Muscle of back (tissue), 11 donors: ENCODE results near the gene KIAA1217. TPM values are rescaled to one million over a fixed set of nuclear protein-coding genes. Genes with fewer than 3 reads are reported as not detected.

Experiments used
- DNase-seq, 3 donors: peaks; one replicate each; pipeline versions ENCODE4 v3.0.0 to v3.0.0-alpha.2; 2013
- polyA plus RNA-seq, 10 donors: library from polyadenylated mRNA; unstranded; fragments of 120-200 nt; gene quantifications; one replicate each; pipeline ENCODE4 v1.2.1, GENCODE V29; 2013; ENCODE audit not compliant: insufficient read length in 10 of 10

KIAA1217 gene
- polyA plus RNA-seq, 10 donors = 23.7 to 44.9 (median 31.2) TPM

DNA sequence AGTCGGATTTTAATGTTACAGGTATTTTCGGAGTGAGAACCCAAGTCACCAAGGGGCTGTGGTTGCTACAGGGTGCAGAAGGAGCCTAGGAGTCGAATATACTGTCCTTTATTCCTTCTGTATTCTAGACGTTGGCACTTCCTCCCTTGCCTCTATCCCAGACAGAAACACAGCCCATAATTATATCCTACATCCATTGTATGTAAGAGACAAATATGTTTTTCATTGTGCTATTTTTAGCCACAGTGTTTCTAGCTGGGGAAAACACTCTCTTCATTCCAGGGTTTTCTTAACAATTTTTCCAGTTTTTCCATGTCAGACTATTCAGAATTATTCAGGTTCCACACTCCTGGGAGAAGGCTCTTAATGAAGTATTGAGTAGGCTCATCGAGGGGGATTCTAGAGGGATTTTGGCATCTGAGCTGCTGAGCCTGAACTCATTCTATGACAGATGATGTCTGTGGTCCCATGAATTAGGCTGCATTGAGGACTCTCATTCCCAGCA is 32.6 kb downstream of the KIAA1217 start:
- DNase-seq = peak in 2 of 3 donors; percentile 21 to 67

DNA sequence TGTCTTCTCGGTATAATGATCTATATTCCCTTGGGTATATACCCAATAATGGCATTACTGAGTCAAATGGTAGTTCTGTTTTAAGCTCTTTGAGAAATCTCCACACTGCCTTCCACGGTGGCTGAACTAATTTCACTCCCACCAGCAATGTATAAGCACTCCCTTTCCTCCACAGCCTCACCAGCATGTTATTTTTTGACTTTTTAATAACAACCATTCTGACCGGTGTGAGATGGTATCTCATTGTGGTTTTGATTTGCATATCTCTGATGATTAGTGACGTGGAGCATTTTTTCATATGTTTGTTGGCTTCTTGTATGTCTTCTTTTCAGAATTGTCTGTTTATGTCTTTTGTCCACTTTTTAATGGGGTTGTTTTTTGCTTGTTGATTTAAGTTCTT is 33.6 kb downstream of the KIAA1217 start:
- no peak for DNase-seq

DNA sequence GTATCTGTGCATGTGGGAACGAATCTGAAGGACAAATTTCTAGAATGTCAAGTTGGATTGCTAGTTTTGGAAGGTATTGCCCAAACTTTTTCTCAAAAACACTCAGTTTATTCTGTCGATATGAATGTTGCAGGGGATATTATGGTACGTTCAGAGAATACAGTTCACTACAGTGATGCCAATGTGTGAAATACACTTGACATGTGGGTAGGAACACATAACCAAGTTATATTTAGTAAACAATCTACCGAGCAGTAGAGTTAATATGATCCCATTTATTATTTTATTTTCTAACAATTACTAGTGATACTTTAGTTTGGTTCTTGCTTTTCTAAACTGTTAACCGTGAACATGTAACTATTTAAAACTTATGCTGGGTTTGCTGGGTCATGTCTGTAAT is 37.4 kb downstream of the KIAA1217 start:
- DNase-seq = no peak

DNA sequence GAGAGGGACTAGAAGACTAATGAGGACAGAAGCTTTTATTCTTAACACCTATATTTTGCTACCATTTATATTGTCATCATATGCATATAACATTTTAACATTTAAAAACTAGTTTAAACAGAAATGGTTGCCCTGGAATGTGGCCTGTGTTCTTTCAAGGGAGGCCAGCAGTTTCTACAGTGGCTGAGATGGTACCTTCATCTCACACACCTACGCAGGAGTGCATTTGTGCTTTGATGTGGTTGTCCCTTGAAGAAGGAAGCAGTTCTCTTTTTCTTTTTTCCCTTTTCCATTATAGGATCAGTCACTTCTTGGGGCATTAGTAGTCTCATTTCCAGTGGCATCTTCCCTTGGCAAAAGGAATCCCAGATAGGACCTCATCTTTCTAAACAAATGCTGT is 38.9 kb downstream of the KIAA1217 start:
- DNase-seq = no peak

DNA sequence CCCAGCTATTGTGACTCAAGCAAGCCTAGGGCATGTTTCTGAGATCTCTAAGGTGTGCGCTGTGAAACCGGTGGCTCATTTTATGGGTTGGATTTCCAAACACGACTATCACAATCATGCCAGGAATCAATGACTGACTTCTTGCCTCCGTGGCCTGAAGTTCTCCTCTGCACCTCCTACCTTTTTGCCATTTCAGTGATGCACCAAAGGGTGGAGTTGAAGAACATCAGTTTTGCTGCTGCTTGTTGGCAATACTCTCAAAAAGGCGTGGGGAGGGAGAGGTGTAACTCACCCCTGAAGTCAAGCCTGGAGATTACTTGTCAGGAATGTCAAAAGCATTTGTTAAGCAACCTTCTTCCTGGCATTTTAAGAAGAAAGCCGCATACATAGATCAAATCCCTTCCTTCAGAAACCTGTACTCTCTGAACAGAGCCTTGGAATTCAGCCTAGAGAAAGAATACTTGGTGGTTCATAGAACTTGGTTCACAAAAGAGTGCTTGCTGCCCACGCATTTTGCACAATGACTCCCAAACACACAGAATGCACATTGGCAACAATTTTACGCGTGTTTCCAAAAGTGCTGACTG is 41.0 kb downstream of the KIAA1217 start:
- peak in 1 of 3 donors; percentile 23 for DNase-seq

DNA sequence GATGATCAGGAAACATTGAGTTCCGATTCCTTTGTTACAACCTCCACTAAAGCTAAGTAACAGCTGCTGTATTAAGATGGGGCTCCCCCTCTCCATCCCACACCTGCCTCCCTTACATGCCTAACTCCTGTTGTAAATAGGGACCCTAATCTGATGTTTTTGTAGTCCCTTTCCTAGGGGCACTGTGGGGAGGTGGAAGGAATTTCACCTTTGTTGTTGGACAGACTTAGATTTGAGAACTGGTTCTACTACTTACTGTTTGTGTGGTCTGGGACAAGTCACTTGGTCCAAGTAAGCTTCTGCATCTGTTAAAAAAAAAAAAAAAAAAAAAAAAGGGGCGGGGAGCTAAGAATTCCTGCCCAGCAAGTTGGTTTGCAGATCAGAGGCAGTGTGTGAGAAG is 42.6 kb downstream of the KIAA1217 start:
- DNase-seq = no peak

DNA sequence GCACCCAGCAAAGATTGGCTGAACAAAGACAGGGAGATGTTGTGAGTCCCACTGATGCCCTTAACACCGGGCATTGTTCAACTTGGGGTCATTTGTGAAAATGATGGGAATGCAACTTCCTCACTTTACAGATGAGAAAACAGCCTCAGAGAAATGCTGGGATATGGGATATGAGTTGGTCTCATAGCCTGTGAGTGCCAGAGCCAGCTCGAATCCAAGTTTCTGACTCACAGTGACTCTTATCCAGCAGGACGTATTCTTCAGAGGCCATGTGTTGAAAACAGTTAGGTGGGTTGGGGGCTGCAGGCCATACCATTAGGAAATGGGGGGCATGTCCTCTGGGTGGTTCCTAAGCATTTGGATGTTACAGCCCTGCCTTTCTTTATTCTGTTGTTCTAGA is 45.2 kb downstream of the KIAA1217 start:
- peak in 1 of 3 donors; percentile 29 for DNase-seq

DNA sequence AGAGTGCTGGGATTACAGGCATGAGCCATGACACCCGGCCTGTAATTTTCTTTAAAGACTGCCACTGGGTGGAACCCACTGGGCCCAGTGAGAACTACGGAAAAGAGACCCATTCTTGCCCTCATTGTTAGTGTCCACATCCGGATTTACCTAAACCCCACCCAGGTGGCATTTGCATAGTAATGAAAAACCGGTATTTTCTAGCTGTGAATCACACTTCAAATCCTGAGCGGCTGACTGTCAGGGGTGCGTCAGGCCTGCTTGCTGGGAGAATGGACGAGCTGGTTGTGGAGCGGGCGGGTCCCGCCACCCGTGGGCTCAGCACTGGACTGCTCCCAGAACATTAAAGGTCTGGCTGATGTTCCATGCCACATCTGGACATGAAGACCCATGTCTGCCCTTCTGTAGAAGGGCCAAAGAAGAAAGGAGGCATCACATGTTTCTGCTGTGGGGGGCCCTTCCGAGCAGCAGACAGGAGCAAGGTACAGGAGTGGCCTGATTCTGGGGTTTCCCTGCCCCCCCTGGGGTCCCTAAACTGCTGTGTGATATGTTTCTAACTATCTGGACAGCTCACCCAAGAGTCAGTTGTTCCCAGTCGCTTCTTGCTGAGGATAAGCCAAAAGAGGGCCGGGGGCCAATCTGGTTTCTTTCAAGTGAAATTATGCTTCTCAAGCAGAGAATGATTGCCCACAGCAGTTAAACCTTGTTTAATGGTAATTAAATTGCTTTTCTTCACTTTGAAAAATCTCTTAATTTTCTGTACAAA is 46.4 kb downstream of the KIAA1217 start:
- DNase-seq = peak in 1 of 3 donors; percentile 37

DNA sequence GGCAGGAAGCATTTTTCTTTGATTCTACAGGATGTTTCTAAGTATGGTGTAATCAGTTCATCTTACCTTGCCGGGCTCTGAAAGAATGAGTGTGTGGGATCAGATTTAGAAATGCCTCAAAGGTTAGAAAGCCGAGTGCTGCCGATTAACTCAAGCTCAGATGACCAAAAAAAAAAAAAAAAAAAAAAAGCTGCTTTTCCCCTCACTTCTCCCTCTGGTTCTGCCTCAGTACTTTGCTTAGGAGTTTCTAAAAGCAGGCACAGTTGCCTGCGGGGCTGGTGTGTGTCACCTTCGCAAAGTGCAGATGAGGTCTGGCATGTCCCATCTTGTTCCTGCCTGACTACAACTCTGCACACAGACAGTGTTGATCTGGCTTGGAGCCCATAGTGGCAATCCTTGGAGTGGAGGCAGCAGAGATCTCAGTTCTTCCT is 47.0 kb downstream of the KIAA1217 start:
- DNase-seq = peak in 2 of 3 donors; percentile 16 to 42

DNA sequence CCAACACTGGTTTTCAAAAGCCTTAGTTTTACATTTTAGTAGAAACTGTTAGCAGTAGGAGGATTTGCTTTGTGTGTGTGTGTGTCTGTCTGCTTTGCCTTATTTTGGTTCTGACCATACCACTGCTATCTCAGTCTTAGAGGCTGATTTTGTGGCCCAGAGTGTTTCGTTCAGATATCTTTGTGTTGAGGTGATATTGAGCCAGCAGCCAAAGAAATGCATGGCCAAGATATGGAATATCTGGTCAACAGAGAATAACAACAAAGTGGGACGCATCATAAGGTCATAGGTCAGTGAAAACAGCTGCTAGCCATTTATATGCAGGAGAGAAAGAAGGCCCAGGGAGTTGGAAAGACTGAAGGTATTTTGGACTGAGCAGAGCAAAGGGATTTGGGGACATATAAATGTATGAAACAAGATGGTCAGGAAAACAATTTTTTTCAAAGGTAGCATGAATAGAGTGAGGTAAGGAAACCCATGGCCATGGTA is 47.7 kb downstream of the KIAA1217 start:
- DNase-seq = peak in 1 of 3 donors; percentile 49

DNA sequence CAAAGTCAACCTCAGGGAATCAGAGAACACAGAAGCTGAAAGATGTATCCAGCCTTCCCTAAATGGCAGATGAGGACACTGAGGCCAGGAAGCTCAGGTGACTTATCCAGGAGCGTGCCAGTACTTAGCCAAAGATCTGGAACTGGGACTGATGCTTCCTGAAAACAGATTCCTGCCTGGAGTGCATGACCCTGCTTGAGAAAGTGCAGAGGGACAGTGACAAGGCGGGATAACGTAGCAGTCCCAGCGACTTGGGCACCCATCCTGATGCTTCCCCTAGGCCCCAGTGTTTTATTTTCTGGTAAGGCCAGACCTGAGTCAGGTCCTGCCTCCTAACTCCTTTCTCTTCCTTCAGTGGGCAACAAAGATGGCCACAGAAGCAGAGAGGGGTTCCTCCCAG is 48.6 kb downstream of the KIAA1217 start:
- DNase-seq = no peak

DNA sequence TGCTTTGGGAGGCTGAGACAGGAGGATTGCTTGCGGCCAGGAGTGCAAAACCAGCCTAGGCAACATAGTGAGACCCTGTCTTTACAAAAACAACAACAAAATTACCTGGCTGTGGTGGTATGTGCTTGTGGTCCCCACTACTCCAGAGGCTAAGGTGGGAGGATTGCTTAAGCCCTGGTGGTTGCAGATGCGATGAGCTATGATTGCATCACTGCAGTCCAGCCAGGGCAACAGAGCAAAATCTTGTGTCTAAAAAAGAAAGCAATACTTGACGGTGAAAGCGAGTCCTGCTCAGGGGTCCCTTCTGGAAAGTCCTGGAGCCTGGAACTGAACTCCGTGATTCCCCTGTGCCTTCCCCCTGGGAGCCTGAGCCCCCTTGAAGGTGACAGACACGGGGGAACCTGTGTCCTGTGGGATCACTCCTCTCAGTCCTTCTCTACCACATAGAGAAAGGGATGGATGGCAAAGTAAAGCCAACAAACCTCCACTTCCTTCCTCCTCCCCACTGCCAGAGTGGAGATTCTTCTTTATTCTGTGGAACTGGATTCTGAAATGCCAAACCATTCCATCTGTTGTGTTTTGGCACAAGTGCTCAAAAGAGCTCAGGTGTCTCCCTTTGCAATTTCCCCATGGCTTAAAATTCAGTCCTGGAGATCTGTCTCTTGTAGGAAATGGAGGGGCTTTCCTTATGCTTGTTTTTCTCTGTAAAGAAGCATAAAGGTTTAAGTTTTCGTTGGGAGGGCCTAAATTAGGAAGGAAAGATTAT is 50.6 kb downstream of the KIAA1217 start:
- DNase-seq = no peak

DNA sequence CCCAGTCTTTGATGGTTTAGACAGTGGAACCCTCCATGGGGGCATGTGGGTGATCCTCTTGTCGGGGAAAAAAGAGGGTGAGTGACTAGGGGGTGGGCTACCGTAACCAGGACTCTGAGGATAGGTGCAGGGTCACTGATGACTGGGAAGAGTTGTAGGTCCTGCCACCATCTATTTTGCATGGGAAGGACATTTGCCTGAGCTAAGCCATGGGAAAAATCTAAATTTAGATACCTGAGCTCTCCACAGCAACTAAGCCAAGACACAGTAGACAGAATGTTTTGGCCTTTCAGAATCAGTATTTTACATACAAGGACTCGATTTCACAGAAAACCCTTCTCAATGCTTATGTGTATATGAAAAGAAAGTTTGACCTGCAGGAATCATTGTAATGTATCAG is 52.7 kb downstream of the KIAA1217 start:
- no peak for DNase-seq

DNA sequence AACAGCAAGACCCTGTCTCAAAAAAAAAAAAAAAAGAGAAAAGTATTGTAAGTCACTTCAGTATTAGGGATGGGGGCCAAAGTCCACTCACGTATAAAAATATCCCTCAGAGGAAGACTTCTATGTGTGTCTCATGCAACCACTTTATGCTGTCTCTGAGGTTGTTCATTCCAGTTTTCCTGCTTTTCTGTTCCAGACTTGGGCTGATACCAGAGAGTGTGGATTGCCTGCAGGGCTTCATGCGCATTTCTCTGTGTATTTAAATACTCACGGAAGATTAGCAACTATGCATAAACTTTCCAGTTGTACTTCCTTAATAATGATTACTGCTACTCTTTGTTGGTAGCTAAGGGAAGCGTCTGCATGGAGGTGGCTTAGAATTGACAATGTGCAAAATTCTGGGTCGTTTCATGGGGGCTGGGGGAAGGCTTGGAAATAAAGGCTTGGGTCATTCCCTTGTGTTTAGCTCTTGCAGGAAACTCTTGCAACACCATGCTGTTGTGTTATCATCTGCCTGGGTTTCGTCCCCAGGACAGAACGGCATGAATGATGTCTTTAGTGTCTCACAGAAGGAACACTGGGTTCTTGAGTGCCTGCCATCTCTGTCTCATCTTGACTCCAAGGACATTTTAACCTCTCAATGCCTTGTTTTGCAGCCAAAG is 54.1 kb downstream of the KIAA1217 start:
- peak in 1 of 3 donors; percentile 56 for DNase-seq

DNA sequence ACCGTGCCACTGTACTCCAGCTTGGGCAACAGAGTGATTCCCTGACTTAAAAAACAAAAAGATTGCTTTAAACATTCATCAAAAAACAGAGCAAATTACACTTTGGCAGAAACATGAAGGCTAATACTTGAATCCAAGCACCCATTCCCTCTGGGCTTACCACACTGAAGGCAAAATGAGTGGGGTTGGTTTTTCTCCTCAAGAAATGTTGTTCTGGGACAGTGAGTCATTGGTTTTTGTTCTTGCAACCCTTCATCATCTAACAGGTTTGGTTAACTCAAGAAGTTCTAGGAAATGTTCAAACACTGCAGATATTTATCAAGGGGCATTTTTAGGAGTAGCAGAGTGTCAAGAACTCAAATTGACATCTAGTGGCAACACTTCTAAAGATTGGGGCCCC is 60.5 kb downstream of the KIAA1217 start:
- no peak for DNase-seq

DNA sequence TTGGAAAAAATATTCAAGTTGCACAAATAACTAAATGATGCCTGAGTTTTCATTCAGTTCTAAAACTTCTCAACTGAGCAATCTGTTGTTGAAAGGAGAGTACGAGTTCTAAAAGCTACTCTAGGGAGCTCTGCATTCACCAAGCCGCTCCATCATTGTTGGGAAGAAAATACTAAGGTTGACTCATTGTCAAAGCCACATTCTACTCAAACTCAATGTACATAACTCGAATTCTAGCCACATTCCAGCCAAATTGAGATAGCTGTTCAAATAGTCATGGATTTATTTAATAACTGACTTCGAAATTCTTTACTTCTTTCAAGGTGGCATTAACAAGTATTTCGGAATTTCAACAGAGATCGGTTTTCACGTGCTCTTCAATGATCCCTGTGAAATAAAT is 63.4 kb downstream of the KIAA1217 start:
- DNase-seq = peak in 1 of 3 donors; percentile 40

DNA sequence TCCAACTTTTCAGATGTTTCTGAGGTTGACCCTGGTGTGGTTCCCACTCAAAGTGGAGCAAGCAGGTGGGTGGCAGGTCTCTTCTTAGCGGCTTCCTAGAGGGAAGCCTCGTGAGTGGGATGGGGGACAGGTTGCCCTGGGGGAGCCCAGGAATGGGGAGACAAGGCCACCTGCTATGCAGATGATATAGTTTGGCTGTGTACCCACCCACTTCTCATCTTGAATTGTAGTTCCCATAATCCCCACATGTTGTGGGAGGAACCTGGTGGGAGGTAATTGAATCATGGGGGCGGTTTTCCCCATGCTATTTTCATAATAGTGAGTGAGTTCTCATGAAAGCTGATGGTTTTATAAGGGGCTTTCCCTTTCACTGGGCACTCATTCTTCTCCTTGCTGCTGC is 68.3 kb downstream of the KIAA1217 start:
- no peak for DNase-seq

DNA sequence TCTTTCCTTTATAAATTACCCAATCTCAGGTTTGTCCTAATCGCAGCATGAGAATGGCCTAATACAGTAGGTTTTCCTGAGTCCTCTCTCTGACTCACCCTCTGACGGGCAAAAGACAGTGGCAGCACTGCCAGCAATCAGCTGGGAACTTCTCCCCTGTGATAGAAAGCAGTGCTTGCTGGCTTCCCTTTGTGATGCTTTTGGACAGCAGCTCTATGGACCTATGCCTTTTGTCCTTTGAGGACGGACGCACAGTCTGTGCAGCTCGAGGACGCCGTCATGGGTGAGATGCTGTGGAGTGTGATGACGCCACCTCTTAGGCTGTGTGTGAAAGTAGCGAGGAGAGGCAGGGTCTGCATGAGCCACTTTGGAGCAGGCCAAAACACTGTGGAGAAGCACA is 68.8 kb downstream of the KIAA1217 start:
- no peak for DNase-seq

DNA sequence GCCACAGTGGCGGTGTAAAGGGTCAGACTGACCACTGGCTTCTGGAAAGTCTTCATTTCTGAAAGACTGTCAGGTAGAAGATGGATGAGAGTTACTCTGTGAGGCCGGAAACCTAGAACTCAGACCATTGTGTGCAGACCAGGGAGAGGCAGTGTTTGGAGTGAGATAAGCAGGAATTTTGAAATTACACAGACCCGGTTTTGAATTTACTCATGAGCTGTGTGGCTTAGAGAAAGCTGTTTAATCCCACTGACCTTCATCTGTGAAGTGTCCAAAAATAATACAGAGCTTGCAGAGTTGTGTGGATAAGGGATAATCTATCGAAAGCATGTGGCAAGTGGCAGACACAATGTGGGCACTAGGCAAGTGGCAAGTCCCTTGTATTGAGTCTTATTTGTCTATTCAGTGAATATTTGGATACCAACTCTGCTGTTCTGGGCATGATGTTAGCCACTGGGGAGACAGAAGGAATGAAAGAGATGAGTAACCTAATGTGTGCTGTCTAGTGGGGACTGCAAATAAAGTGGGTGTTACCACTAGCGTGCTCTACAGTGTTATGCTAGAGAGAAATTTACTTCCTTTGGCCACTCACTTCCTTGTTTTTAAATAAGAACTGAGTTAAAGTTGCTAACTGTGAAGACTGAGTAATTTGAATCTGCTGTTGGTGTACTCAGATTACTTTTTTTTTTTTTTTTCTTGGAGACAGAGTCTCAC is 69.4 kb downstream of the KIAA1217 start:
- no peak for DNase-seq

DNA sequence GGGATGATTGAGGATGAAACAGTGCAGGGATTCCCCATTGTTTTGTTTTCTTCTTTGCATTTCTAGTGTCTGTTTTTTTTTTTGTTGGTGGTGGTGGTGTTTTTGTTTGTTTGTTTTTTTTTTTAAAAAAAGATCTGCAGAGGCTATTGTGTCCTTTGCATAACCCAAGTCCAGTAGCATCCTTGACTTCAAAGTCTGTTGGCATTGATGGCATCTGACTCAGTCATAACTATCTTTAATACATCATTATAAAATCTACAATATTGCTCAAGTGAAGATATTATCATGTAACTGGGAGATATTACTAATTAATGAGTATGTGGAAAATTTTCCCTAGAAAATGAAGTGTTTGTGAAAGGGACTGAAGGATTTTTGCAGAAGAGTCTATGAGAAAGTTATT is 70.2 kb downstream of the KIAA1217 start:
- no peak for DNase-seq

DNA sequence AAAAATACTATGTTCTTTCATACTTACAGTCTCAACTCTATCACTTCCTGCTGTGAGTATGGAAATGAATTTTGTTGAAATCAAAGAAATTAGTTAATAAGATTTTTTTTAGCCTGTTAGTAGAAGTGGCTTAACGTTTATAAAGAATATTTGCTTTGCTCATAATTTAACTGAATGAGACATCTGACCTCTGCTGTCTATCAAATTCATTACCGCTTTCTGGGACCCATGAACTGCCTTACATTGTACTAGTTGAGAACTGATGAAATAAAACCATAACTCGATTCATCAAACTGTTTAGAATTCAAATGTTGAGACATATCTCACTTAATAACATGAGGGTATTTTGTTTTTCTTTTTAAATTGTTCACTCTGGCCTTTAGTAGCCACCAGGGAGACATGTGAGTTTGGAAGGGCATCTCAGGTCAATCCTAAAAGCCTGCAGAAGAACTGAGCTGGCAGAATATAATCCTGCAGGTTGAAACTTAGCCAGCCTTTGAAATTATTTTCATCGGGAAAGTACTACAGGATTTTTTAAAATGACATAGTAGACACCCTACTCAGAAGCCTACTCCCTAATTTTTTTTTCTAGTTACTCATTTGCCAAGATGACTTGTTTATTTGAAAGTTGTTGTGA is 78.7 kb downstream of the KIAA1217 start:
- DNase-seq = no peak
